ENCODE results near the gene CHD9.
A peak's percentile ranks its signal among the peaks of the same experiment; 100 is the strongest.

- TF ChIP-seq, protein P1, sequence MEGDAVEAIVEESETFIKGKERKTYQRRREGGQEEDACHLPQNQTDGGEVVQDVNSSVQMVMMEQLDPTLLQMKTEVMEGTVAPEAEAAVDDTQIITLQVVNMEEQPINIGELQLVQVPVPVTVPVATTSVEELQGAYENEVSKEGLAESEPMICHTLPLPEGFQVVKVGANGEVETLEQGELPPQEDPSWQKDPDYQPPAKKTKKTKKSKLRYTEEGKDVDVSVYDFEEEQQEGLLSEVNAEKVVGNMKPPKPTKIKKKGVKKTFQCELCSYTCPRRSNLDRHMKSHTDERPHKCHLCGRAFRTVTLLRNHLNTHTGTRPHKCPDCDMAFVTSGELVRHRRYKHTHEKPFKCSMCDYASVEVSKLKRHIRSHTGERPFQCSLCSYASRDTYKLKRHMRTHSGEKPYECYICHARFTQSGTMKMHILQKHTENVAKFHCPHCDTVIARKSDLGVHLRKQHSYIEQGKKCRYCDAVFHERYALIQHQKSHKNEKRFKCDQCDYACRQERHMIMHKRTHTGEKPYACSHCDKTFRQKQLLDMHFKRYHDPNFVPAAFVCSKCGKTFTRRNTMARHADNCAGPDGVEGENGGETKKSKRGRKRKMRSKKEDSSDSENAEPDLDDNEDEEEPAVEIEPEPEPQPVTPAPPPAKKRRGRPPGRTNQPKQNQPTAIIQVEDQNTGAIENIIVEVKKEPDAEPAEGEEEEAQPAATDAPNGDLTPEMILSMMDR (IDR thresholded peaks at IDR 0.05), result no peak
- TF ChIP-seq POLR2A (IDR thresholded peaks at IDR 0.05) (peak; percentile 41), POLR2AphosphoS5 (IDR thresholded peaks at IDR 0.05) (peak; percentile 84)
Measured at GRCh38 chr16:53041320-53042051, 13.3 kb upstream of the CHD9 start.

Measured in prostate gland (tissue), 2 donors.